Panc1 (cell line): Measurements from ENCODE around the gene MOB4. TPM values are rescaled to one million over a fixed set of nuclear protein-coding genes. Genes with fewer than 3 reads are reported as not detected.

ENCODE experiments used
- ATAC-seq: fragments of 200-7000 bp; cut with Tn5 transposase; 2 replicates; pipeline ENCODE4 v1.9.1; 2020; ENCODE audit warnings: mild to moderate bottlenecking, moderate library complexity
- Bru-seq: library from RNA; stranded (reverse); fragments of 400-500 nt; gene quantifications from one replicate; lab custom pipeline; 2021; lab: Mats Ljungman, UMichigan
- BruChase-seq, 2 experiments: library from RNA; stranded (reverse); fragments of 400-500 nt; gene quantifications; one replicate each; lab custom pipeline; 2021; lab: Mats Ljungman, UMichigan
- BruUV-seq: library from RNA; stranded (reverse); fragments of 400-500 nt; replicated peaks from 2 replicates; lab custom pipeline; 2021; lab: Mats Ljungman, UMichigan
- CTCF ChIA-PET: fragments of 300-600 bp; sonication (Branson Sonifier 250); formaldehyde crosslinking; loops from one replicate; lab custom pipeline; 2022; ENCODE audit warnings: antibody characterized with exemption; lab: Charles Lee
- POLR2A ChIA-PET: fragments of 300-600 bp; sonication (Branson Sonifier 250); formaldehyde crosslinking; loops from one replicate; lab custom pipeline; 2022; ENCODE audit warnings: antibody characterized with exemption; lab: Charles Lee
- DNase-seq: peaks from one replicate; pipeline ENCODE4 v3.0.0-alpha.2; 2010; ENCODE audit warnings: low read depth, low spot score
- H3K27ac ChIP-seq: 2 replicates; pipeline ENCODE4 v1.5.1; 2011; ENCODE audit warnings: mild to moderate bottlenecking, low read length, inconsistent platforms
- H3K27me3 ChIP-seq: fragments of 200-500 bp; sonication (Bioruptor generic); 2 replicates; pipeline ENCODE4 v1.6.0; 2014; ENCODE audit warnings: low read length, inconsistent platforms; ENCODE audit not compliant: control insufficient read depth, insufficient read depth
- H3K36me3 ChIP-seq: fragments of 200-500 bp; sonication (Bioruptor generic); 2 replicates; pipeline ENCODE4 v1.5.1; 2014; ENCODE audit warnings: inconsistent platforms, mild to moderate bottlenecking, low read length, moderate library complexity; ENCODE audit not compliant: control insufficient read depth, insufficient read depth
- H3K4me1 ChIP-seq: 2 replicates; pipeline ENCODE4 v1.5.1; 2011; ENCODE audit warnings: inconsistent platforms, mild to moderate bottlenecking, low read length, moderate library complexity; ENCODE audit not compliant: control insufficient read depth, insufficient read depth
- H3K4me3 ChIP-seq, 2 experiments: 2 replicates each; pipeline ENCODE4 v1.5.1; 2011 to 2012; ENCODE audit warnings: low read depth in 2 of 2, low read length in 2 of 2, mild to moderate bottlenecking in 2 of 2, inconsistent platforms in 1 of 2, moderate library complexity in 1 of 2
- H3K9me3 ChIP-seq: fragments of 200-500 bp; sonication (Bioruptor generic); 2 replicates; pipeline ENCODE4 v1.5.1; 2014; ENCODE audit warnings: low read depth, mild to moderate bottlenecking, inconsistent platforms, low read length, moderate library complexity; ENCODE audit not compliant: control insufficient read depth, insufficient read depth
- POLR2AphosphoS5 ChIP-seq: IDR thresholded peaks from 2 replicates; pipeline ENCODE4 v1.6.1; 2012; ENCODE audit warnings: mild to moderate bottlenecking, low read depth, low read length, moderate library complexity
- REST ChIP-seq, 2 experiments: IDR thresholded peaks; 2 replicates each; pipeline ENCODE4 v1.6.1; 2011 to 2012; ENCODE audit warnings: low read depth in 2 of 2, control low read depth in 1 of 2, low read length in 1 of 2, mild to moderate bottlenecking in 1 of 2, moderate library complexity in 1 of 2; ENCODE audit not compliant: insufficient read depth in 1 of 2
- SIN3A ChIP-seq: IDR thresholded peaks from 2 replicates; pipeline ENCODE4 v1.6.1; 2012; ENCODE audit warnings: low read depth, mild to moderate bottlenecking, low read length, moderate library complexity, borderline replicate concordance; ENCODE audit not compliant: insufficient read depth
- TCF7L2 ChIP-seq: IDR thresholded peaks from 2 replicates; pipeline ENCODE4 v1.6.1; 2011; ENCODE audit warnings: mild to moderate bottlenecking, low read depth, low read length, inconsistent platforms
- in situ Hi-C: cut with HindIII; loops from 2 replicates; pipeline ENCODE4 v1.10.0; 2016; ENCODE audit warnings: low sequenced_read_pairs, low pct_unique_long_range_greater_than_20kb
- intact Hi-C: fragments of 100-400 bp; cut with micrococcal nuclease; formaldehyde crosslinking; loops from one replicate; pipeline ENCODE4 v1.10.0; 2022; ENCODE audit not compliant: unreplicated experiment
- long read RNA-seq: library from polyadenylated mRNA; unstranded; transcript quantifications from one replicate; pipeline ENCODE4 v2.0.0, GENCODE V29; 2021; ENCODE audit not compliant: unreplicated experiment
- polyA plus RNA-seq: library from polyadenylated mRNA; unstranded; fragments of >200 nt; gene quantifications from one replicate; pipeline ENCODE4 v1.2.1, GENCODE V29; 2012; ENCODE audit warnings: missing spikeins; ENCODE audit not compliant: insufficient read length
- total RNA-seq: library from RNA; stranded (reverse); gene quantifications from one replicate; pipeline ENCODE4 v1.2.1, GENCODE V29; 2021; ENCODE audit not compliant: unreplicated experiment
- TF ChIP-seq, protein P1 (sequence below): fragments of 450-650 bp; IDR thresholded peaks from 2 replicates; pipeline ENCODE4 v1.5.1; 2017; ENCODE audit warnings: mild to moderate bottlenecking

Gene MOB4
- total RNA-seq (25.6 TPM), Bru-seq, nascent RNA (percentile 87 among the genes with signal in this experiment), BruChase-seq, experiment 1, labeled RNA remaining after a 2-hour chase (percentile 97 among the genes with signal in this experiment), BruChase-seq, experiment 2, labeled RNA remaining after a 6-hour chase (percentile 98 among the genes with signal in this experiment)
- 31.6 TPM for polyA plus RNA-seq
- long read RNA-seq, transcript MOB4-202 (8 exons, 3,986 nt) = major isoform, 78 of 91 reads
- long read RNA-seq, transcript MOB4-207 (7 exons, 1,021 nt) = minor isoform, 7 of 91 reads
- long read RNA-seq, partial matches to known transcripts = 1 of 91 reads
- long read RNA-seq, other reads (novel, unspliced or antisense) = 5 of 91 reads

- DNase-seq = peak; percentile 47
- no TSS peak for BruUV-seq
- CTCF ChIA-PET = interaction anchor here (0.5 kb wide), 1 partner anchor 102 kb away, joined by 3 read pairs; no protein-coding TSS in a partner anchor
- Histone ChIP-seq H3K4me1 (peaks cover 12% of the 10 kb centered on the region), H3K27ac (peak within 1 kb of the TSS; percentile 95), H3K27me3 (no peaks in the 10 kb centered on the region), H3K36me3 (peaks cover 5% of the 10 kb centered on the region), H3K4me3 (peak within 1 kb of the TSS; percentile 77 to 86), H3K9me3 (peaks cover 2% of the 10 kb centered on the region; the same call in 1 of the 2 replicates)
- in situ Hi-C loops = no loop called here
- POLR2A ChIA-PET = no interaction called here
- TF ChIP-seq REST (IDR thresholded peaks at IDR 0.05; ENCODE audit: insufficient read depth in 1 of 2, low read depth in 2 of 2, low read length in 1 of 2) (peak in 1 of 2 experiments; percentile 45; a peak in 1 of 4 replicates), POLR2AphosphoS5 (peak; percentile 97), SIN3A (peak; percentile 92; the same call in 1 of the 2 replicates), TCF7L2 (peak; percentile 75; the same call in 1 of the 2 replicates)
- TF ChIP-seq, protein P1, sequence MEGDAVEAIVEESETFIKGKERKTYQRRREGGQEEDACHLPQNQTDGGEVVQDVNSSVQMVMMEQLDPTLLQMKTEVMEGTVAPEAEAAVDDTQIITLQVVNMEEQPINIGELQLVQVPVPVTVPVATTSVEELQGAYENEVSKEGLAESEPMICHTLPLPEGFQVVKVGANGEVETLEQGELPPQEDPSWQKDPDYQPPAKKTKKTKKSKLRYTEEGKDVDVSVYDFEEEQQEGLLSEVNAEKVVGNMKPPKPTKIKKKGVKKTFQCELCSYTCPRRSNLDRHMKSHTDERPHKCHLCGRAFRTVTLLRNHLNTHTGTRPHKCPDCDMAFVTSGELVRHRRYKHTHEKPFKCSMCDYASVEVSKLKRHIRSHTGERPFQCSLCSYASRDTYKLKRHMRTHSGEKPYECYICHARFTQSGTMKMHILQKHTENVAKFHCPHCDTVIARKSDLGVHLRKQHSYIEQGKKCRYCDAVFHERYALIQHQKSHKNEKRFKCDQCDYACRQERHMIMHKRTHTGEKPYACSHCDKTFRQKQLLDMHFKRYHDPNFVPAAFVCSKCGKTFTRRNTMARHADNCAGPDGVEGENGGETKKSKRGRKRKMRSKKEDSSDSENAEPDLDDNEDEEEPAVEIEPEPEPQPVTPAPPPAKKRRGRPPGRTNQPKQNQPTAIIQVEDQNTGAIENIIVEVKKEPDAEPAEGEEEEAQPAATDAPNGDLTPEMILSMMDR = no peak
- intact Hi-C loops = no loop called here
- peak; percentile 98 for ATAC-seq
These were observed at the start of gene MOB4 for GRCh38 chr2:197515739-197516392. Gene MOB4, plus strand, starts transcription at chr2:197516066. Its CDS starts 21 bp downstream, at chr2:197516087.

- TF ChIP-seq, protein P1 = no peak
- TF ChIP-seq REST (IDR thresholded peaks at IDR 0.05; ENCODE audit: insufficient read depth in 1 of 2, low read depth in 2 of 2, low read length in 1 of 2) = no peak
- TF ChIP-seq SIN3A = no peak
- no peak for TF ChIP-seq TCF7L2
- TF ChIP-seq POLR2AphosphoS5 = no peak
- no peaks in the 10 kb centered on the region for H3K27me3 ChIP-seq
- H3K4me3 ChIP-seq = no peak overlapping the region
- peaks cover 22% of the 10 kb centered on the region for H3K36me3 ChIP-seq
- in situ Hi-C loops = no loop called here
- BruUV-seq = no TSS peak
- ChIA-PET CTCF (no interaction called here), POLR2A (no interaction called here)
- H3K27ac ChIP-seq = no peak overlapping the region
- intact Hi-C loops = no loop called here
- no peaks in the 10 kb centered on the region for H3K4me1 ChIP-seq
- H3K9me3 ChIP-seq = no peaks in the 10 kb centered on the region
- ATAC-seq (no peak), DNase-seq (no peak)
These were observed 43.7 kb upstream of the MOB4 start for GRCh38 chr2:197472166-197472565.
